AG04449 (cell line): ENCODE data around the gene RAD51B.
"Not testable (repeated sequence)": the region's sequence is repeated elsewhere in the genome, so short reads cannot be mapped to it uniquely, and the experiment has no call there.

Experiments used
- CTCF ChIA-PET: fragments of 350-600 bp; formaldehyde crosslinking; extraction: SDS; loops from one replicate; lab custom pipeline; 2021; ENCODE audit warnings: antibody characterized with exemption; lab: Yijun Ruan, JAX
- POLR2A ChIA-PET: fragments of 400-600, 350-600 bp; formaldehyde crosslinking; extraction: SDS; loops from one replicate; lab custom pipeline; 2020; ENCODE audit warnings: antibody characterized with exemption, inconsistent platforms; lab: Yijun Ruan, JAX
- DNase-seq: peaks from one replicate; pipeline ENCODE4 v3.0.0-alpha.2; 2010; ENCODE audit warnings: low read depth, low spot score
- H3K4me3 ChIP-seq: 2 replicates; pipeline ENCODE4 v1.5.1; 2011; ENCODE audit warnings: low read depth, mild to moderate bottlenecking, control low read depth, low read length
- CTCF ChIP-seq: IDR thresholded peaks from one replicate; pipeline ENCODE4 v1.5.1; 2011; ENCODE audit warnings: mild to moderate bottlenecking, moderate library complexity, low read length, control low read depth, inconsistent platforms; ENCODE audit not compliant: insufficient read depth; ENCODE audit errors: missing control alignments

The RAD51B gene

GRCh38 chr14:68020999-68021663, 201.6 kb downstream of the RAD51B start:
- CTCF ChIA-PET, result interaction anchor here (0.7 kb wide), 1 partner anchor 822 kb away, joined by 3 read pairs; no protein-coding TSS in a partner anchor
- no peak for TF ChIP-seq CTCF
- POLR2A ChIA-PET, result no interaction called here
- no peak for DNase-seq
- H3K4me3 ChIP-seq, result no peak overlapping the region

- ChIA-PET CTCF (interaction anchor here (0.9 kb wide), 1 partner anchor 14 kb away, joined by 3 read pairs; no protein-coding TSS in a partner anchor), POLR2A (no interaction called here)
- DNase-seq, result no peak
- no peak overlapping the region for H3K4me3 ChIP-seq
- no peak for TF ChIP-seq CTCF
These were observed 207.7 kb downstream of the RAD51B start for GRCh38 chr14:68027276-68027675.

GRCh38 chr14:68028075-68028474, 208.5 kb downstream of the RAD51B start:
- no peak overlapping the region for H3K4me3 ChIP-seq
- CTCF ChIA-PET, result no interaction called here
- DNase-seq, result no peak
- POLR2A ChIA-PET, result no interaction called here
- TF ChIP-seq CTCF, result no peak

GRCh38 chr14:68031011-68031410, 211.4 kb downstream of the RAD51B start:
- CTCF ChIA-PET, POLR2A ChIA-PET, DNase-seq: not testable (repeated sequence)

GRCh38 chr14:68032154-68032553, 212.6 kb downstream of the RAD51B start:
- H3K4me3 ChIP-seq, result no peak overlapping the region
- CTCF ChIA-PET, result no interaction called here
- POLR2A ChIA-PET, result no interaction called here
- DNase-seq, result no peak
- TF ChIP-seq CTCF, result no peak

More at GRCh38 chr14:68031011-68031410, 211.4 kb downstream of the RAD51B start:
- not testable (repeated sequence) for H3K4me3 ChIP-seq

GRCh38 chr14:68033336-68033932, 213.9 kb downstream of the RAD51B start:
- no peak overlapping the region for H3K4me3 ChIP-seq
- CTCF ChIA-PET, result no interaction called here
- DNase-seq, result no peak
- POLR2A ChIA-PET, result no interaction called here
- TF ChIP-seq CTCF, result no peak
